ENCODE data around the gene SELENOW.
A peak's percentile ranks its signal among the peaks of the same experiment; 100 is the strongest.
"Not testable (repeated sequence)": the region's sequence is repeated elsewhere in the genome, so short reads cannot be mapped to it uniquely, and the experiment has no call there.

The SELENOW gene

GRCh38 chr19:47786566-47786965 is 8.1 kb downstream of the SELENOW start:
- no peak for DNase-seq (ENCODE audit: low read depth)

- DNase-seq (ENCODE audit: low read depth) = not testable (repeated sequence)
Measured at GRCh38 chr19:47787307-47787706, 8.8 kb downstream of the SELENOW start.

GRCh38 chr19:47789811-47790210 is 11.3 kb downstream of the SELENOW start:
- DNase-seq (ENCODE audit: low read depth) = not testable (repeated sequence)

- DNase-seq (ENCODE audit: low read depth) = peak; percentile 64
Measured at GRCh38 chr19:47790398-47790814, 11.9 kb downstream of the SELENOW start.

- no peak for DNase-seq (ENCODE audit: low read depth)
Measured at GRCh38 chr19:47792616-47793015, 14.1 kb downstream of the SELENOW start.

- no peak for DNase-seq (ENCODE audit: low read depth)
Measured at GRCh38 chr19:47794526-47794925, 16.0 kb downstream of the SELENOW start.

GRCh38 chr19:47796785-47797184 is 18.3 kb downstream of the SELENOW start:
- no peak for DNase-seq (ENCODE audit: low read depth)

GRCh38 chr19:47797996-47798903 is 19.7 kb downstream of the SELENOW start:
- DNase-seq (ENCODE audit: low read depth) = no peak

GRCh38 chr19:47798904-47799266 is 20.4 kb downstream of the SELENOW start:
- no peak for DNase-seq (ENCODE audit: low read depth)

- DNase-seq (ENCODE audit: low read depth) = no peak
Measured at GRCh38 chr19:47801270-47801669, 22.8 kb downstream of the SELENOW start.

GRCh38 chr19:47802521-47803043 is 24.1 kb downstream of the SELENOW start:
- DNase-seq (ENCODE audit: low read depth) = no peak

- DNase-seq (ENCODE audit: low read depth) = not testable (repeated sequence)
Measured at GRCh38 chr19:47803148-47803547, 24.6 kb downstream of the SELENOW start.

- DNase-seq (ENCODE audit: low read depth) = not testable (repeated sequence)
Measured at GRCh38 chr19:47803671-47804070, 25.2 kb downstream of the SELENOW start.

GRCh38 chr19:47804451-47804850 is 25.9 kb downstream of the SELENOW start, which contains the start of gene TPRX1:
TSS of gene TPRX1 (minus strand) at chr19:47804551. CDS start at chr19:47804539, 12 bp downstream.
- DNase-seq (ENCODE audit: low read depth) = not testable (repeated sequence)

- no peak for DNase-seq (ENCODE audit: low read depth)
Measured at GRCh38 chr19:47805313-47805712, 26.8 kb downstream of the SELENOW start.

- no peak for DNase-seq (ENCODE audit: low read depth)
Measured at GRCh38 chr19:47806435-47806834, 27.9 kb downstream of the SELENOW start.

GRCh38 chr19:47813304-47813994 is 34.9 kb downstream of the SELENOW start:
- peak; percentile 52 for DNase-seq (ENCODE audit: low read depth)

GRCh38 chr19:47813995-47814328 is 35.5 kb downstream of the SELENOW start:
- DNase-seq (ENCODE audit: low read depth) = no peak

GRCh38 chr19:47816270-47816669 is 37.8 kb downstream of the SELENOW start:
- DNase-seq (ENCODE audit: low read depth) = not testable (repeated sequence)

GRCh38 chr19:47818221-47818620 is 39.7 kb downstream of the SELENOW start:
- not testable (repeated sequence) for DNase-seq (ENCODE audit: low read depth)

- no peak for DNase-seq (ENCODE audit: low read depth)
Measured at GRCh38 chr19:47819858-47820257, 41.4 kb downstream of the SELENOW start.

GRCh38 chr19:47820410-47820809 is 41.9 kb downstream of the SELENOW start:
- no peak for DNase-seq (ENCODE audit: low read depth)

- no peak for DNase-seq (ENCODE audit: low read depth)
Measured at GRCh38 chr19:47821460-47822020, 43.0 kb downstream of the SELENOW start, which contains the start of gene CRX. TSS of gene CRX (plus strand) at chr19:47821937. CDS start at chr19:47834444, 12,507 bp downstream.

All from activated T-helper 1 cell treated with Interleukin-2 at 50 U/mL for 16 hours (primary cell).